Uterus (tissue), 4 donors: ENCODE measurements around the gene KLK12. TPM values are rescaled to one million over a fixed set of nuclear protein-coding genes. Genes with fewer than 3 reads are reported as not detected.

Experiments used
- DNase-seq, 2 donors: peaks; one replicate each; pipeline ENCODE4 v3.0.0-alpha.2; 2019 to 2020
- H3K27ac ChIP-seq, 2 donors: fragments of 200-600 bp; sonication (generic); 1 replicate in 1 of 2; 2 replicates in 1 of 2; pipeline ENCODE4 v1.5.1; 2016 to 2018
- H3K27me3 ChIP-seq, 2 donors: fragments of 200-600 bp; sonication (generic); one replicate each; pipeline ENCODE4 v1.5.1; 2018 to 2019; ENCODE audit warnings: control low read depth in 1 of 2
- H3K36me3 ChIP-seq, 2 donors: fragments of 200-600 bp; sonication (generic); one replicate each; pipeline ENCODE4 v1.5.1; 2019; ENCODE audit warnings: control low read depth in 1 of 2
- H3K4me1 ChIP-seq, 2 donors: fragments of 200-600 bp; sonication (generic); one replicate each; pipeline ENCODE4 v1.5.1; 2018 to 2019; ENCODE audit warnings: control low read depth in 1 of 2
- H3K4me3 ChIP-seq, 2 donors: fragments of 200-600 bp; sonication (generic); 1 replicate in 1 of 2; 2 replicates in 1 of 2; pipeline ENCODE4 v1.5.1; 2018 to 2019; ENCODE audit warnings: mild to moderate bottlenecking in 1 of 2
- H3K9me3 ChIP-seq, 2 donors: fragments of 200-600 bp; sonication (generic); one replicate each; pipeline ENCODE4 v1.5.1; 2019; ENCODE audit warnings: control low read depth in 1 of 2
- POLR2A ChIP-seq, 2 donors: fragments of 450-650 bp; IDR thresholded peaks; one replicate each; pipeline ENCODE4 v1.6.1; 2016; ENCODE audit warnings: antibody characterized with exemption in 2 of 2, mild to moderate bottlenecking in 1 of 2, moderate library complexity in 1 of 2
- intact Hi-C: fragments of 100-400 bp; cut with DNase I; formaldehyde crosslinking; loops from one replicate; pipeline ENCODE4 v1.15.1; 2023; ENCODE audit warnings: low total_unique reads
- total RNA-seq, 4 donors: library from RNA; depleted of rRNA in 3 of 4; stranded (reverse); fragments of >200 nt in 3 of 4; gene quantifications; one replicate each; pipeline versions ENCODE4 v1.1.0 to v1.2.4, GENCODE V29; 2014 to 2023
- TF ChIP-seq, protein P1 (sequence below), 4 experiments: fragments of 200-600 bp in 2 of 4; fragments of 450-650 bp in 2 of 4; sonication (generic) in 2 of 4; IDR thresholded peaks; one replicate each; pipeline ENCODE4 v1.5.1; 2016 to 2019; ENCODE audit warnings: antibody characterized with exemption in 4 of 4, mild to moderate bottlenecking in 2 of 4, moderate library complexity in 1 of 4
- donor health status: DM: yes; HTN: yes; CAD: no.

Gene KLK12, protein sequence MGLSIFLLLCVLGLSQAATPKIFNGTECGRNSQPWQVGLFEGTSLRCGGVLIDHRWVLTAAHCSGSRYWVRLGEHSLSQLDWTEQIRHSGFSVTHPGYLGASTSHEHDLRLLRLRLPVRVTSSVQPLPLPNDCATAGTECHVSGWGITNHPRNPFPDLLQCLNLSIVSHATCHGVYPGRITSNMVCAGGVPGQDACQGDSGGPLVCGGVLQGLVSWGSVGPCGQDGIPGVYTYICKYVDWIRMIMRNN
- not detected for total RNA-seq

DNA sequence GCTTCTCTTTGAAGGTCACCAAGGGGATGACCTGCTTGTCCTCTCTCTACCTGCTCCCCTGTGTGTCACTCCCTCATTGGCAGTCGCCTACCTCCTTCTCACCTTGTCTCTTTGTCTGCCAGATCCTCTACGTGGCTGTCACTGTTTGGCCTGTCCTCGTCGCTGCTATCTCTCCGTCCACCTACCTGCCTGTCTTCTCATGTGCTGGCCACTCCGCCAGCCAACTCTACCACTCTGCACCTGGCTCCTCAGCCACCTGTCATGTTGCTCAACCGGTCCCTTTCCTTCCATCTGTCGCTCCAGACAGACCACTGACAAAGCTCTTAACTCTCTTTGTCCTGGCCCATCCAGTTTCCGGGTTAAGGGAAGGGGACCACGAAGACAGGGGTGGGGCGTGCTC lies at the start of gene KLK12:
TSS of gene KLK12 (minus strand) at position 299 of the 400 bp plus-strand sequence. CDS start 381 bp downstream, outside the sequence.
- Histone ChIP-seq H3K9me3 (no peaks in the 10 kb centered on the region), H3K4me3 (no peak within 1 kb of the TSS), H3K4me1 (no peaks in the 10 kb centered on the region), H3K27me3 (no peaks in the 10 kb centered on the region), H3K36me3 (no peaks in the 10 kb centered on the region), H3K27ac (no peak within 1 kb of the TSS)
- intact Hi-C loops = no loop called here
- no peak for DNase-seq
- TF ChIP-seq, protein P1, sequence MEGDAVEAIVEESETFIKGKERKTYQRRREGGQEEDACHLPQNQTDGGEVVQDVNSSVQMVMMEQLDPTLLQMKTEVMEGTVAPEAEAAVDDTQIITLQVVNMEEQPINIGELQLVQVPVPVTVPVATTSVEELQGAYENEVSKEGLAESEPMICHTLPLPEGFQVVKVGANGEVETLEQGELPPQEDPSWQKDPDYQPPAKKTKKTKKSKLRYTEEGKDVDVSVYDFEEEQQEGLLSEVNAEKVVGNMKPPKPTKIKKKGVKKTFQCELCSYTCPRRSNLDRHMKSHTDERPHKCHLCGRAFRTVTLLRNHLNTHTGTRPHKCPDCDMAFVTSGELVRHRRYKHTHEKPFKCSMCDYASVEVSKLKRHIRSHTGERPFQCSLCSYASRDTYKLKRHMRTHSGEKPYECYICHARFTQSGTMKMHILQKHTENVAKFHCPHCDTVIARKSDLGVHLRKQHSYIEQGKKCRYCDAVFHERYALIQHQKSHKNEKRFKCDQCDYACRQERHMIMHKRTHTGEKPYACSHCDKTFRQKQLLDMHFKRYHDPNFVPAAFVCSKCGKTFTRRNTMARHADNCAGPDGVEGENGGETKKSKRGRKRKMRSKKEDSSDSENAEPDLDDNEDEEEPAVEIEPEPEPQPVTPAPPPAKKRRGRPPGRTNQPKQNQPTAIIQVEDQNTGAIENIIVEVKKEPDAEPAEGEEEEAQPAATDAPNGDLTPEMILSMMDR (IDR thresholded peaks at IDR 0.05) = no peak
- TF ChIP-seq POLR2A (IDR thresholded peaks at IDR 0.05) = no peak

DNA sequence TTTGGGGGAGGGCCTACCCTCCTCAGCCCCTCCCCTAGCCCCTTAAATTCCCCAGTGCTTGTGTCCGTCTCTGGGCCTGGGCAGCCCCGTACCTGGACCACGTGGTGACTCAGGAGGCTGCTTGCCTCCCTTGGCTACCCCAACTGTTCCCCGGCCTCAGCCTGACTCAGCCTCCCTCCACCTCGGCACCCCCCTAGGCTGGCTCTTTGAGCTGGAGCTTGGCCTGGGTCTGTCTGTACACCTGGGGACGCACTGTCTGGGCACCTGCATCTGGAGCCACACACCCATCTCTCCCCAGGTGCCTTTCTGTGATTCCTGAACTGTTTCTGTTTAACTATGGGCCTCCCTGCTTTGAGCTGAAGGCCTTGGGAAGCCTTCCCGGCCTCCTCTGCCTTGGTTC lies 49.7 kb upstream of the KLK12 start:
- DNase-seq = no peak
- H3K9me3 ChIP-seq = no peaks in the 10 kb centered on the region
- H3K4me3 ChIP-seq = no peak overlapping the region

DNA sequence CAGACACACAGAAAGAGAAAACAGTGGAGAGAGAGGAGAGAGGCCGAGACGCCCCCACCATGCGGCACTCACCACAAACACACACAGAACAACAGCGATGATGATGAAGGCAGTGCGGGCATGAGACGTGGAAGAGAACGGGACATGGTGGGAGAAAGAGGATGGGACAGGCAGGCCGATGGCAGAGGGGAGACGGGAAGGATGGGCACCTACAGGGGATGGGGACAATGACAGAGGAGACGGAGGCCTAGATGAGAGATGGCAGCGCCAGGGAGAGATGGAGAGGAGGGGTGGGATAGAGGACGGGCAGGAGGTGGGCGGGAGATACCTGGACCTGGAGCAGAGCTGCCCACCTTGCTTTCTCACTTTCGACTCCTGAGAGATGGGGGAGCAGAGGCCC lies 49.0 kb upstream of the KLK12 start:
- intact Hi-C loops = no loop called here
- DNase-seq = no peak
- no peak overlapping the region for H3K27ac ChIP-seq
- no peak overlapping the region for H3K4me3 ChIP-seq
- no peaks in the 10 kb centered on the region for H3K36me3 ChIP-seq
- H3K27me3 ChIP-seq = no peaks in the 10 kb centered on the region
- no peak for TF ChIP-seq POLR2A (IDR thresholded peaks at IDR 0.05)
- TF ChIP-seq, protein P1 (IDR thresholded peaks at IDR 0.05) = no peak
- no peaks in the 10 kb centered on the region for H3K9me3 ChIP-seq
- H3K4me1 ChIP-seq = no peaks in the 10 kb centered on the region

More for the DNA sequence above, 49.7 kb upstream of the KLK12 start:
- H3K36me3 ChIP-seq = no peaks in the 10 kb centered on the region
- intact Hi-C loops = no loop called here
- H3K4me1 ChIP-seq = no peaks in the 10 kb centered on the region
- H3K27ac ChIP-seq = no peak overlapping the region
- H3K27me3 ChIP-seq = no peaks in the 10 kb centered on the region
- TF ChIP-seq, protein P1 (IDR thresholded peaks at IDR 0.05) = no peak
- no peak for TF ChIP-seq POLR2A (IDR thresholded peaks at IDR 0.05)

DNA sequence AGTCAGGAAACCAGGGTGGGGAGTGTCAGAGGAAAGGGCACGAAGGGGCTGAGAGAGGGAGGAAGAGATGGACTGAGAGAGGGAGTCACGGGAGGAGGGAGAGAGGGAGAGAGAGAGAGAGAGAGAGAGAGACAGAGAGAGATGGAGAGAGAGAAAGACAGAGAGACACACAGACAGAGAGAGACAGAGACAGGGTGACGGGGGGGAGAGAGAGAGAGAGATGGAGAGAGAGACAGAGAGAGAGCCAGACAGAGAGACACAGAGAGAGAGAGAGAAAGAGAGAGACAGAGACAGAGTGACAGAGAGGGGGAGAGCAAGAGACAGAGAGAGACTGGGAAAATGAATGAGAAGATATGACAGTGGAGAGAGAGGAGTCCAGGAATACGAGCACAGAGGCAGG lies 48.4 kb upstream of the KLK12 start:
- Histone ChIP-seq H3K27me3 (no peaks in the 10 kb centered on the region), H3K4me1 (no peaks in the 10 kb centered on the region), H3K4me3 (no peak overlapping the region), H3K9me3 (no peaks in the 10 kb centered on the region), H3K36me3 (no peaks in the 10 kb centered on the region), H3K27ac (no peak overlapping the region)
- TF ChIP-seq, protein P1 (IDR thresholded peaks at IDR 0.05) = no peak
- no peak for TF ChIP-seq POLR2A (IDR thresholded peaks at IDR 0.05)
- intact Hi-C loops = no loop called here
- no peak for DNase-seq

DNA sequence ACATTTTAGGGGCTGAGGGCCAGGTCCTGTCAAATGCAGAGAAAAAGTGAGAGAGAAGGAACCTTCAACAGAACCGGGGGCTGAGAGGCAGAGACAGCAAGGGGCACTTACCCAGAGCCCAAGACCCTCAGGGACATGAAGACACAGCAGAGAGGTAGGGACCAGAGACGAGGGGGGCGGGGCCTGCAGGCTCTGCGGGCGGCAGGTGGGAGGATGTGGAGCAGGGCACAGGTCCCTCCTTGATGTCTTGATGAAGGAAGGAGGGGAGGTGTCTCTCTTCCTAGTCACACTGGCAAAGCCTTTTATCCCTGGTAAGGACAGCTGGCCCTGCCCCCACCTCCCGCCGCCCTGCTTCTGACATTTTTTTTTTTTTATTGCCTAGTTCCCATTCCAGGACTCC lies 47.8 kb upstream of the KLK12 start, which contains the start of gene KLK14:
TSS of gene KLK14 (minus strand) at position 277 of the 400 bp plus-strand sequence. CDS start at position 4, 273 bp downstream.
- TF ChIP-seq, protein P1 (IDR thresholded peaks at IDR 0.05) = no peak
- TF ChIP-seq POLR2A (IDR thresholded peaks at IDR 0.05) = no peak
- DNase-seq = no peak
- H3K27me3 ChIP-seq = no peaks in the 10 kb centered on the region
- H3K9me3 ChIP-seq = no peaks in the 10 kb centered on the region
- no peak within 1 kb of the TSS for H3K4me3 ChIP-seq
- H3K4me1 ChIP-seq = no peaks in the 10 kb centered on the region
- intact Hi-C loops = no loop called here
- no peak within 1 kb of the TSS for H3K27ac ChIP-seq
- no peaks in the 10 kb centered on the region for H3K36me3 ChIP-seq
